Gastrocnemius medialis (tissue), 4 donors: ENCODE results near the gene TAMALIN.

Source experiments
- CTCF ChIP-seq, 5 experiments: fragments of 450-650 bp in 3 of 5; fragments of 200-600 bp in 2 of 5; sonication (generic) in 2 of 5; IDR thresholded peaks in 4 of 5; conservative IDR thresholded peaks in 1 of 5; 1 replicate in 4 of 5; 2 replicates in 1 of 5; pipeline ENCODE4 v1.5.1; 2016 to 2019; ENCODE audit warnings: antibody characterized with exemption in 5 of 5, mild to moderate bottlenecking in 3 of 5, moderate library complexity in 3 of 5
- POLR2A ChIP-seq, 2 donors: fragments of 450-650 bp; IDR thresholded peaks; one replicate each; pipeline ENCODE4 v1.6.1; 2017; ENCODE audit warnings: antibody characterized with exemption in 2 of 2, mild to moderate bottlenecking in 2 of 2, moderate library complexity in 2 of 2

- TF ChIP-seq CTCF (IDR thresholded peaks at IDR 0.05 in 4 of 5, conservative IDR thresholded peaks at IDR 0.05 in 1 of 5) (no peak), POLR2A (IDR thresholded peaks at IDR 0.05) (no peak)
Observed at GRCh38 chr12:52057638-52058576, 51.2 kb downstream of the TAMALIN start.
